Right lobe of liver (tissue), 6 donors: Measurements from ENCODE around the gene RRP1. TPM values are rescaled to one million over a fixed set of nuclear protein-coding genes. Genes with fewer than 3 reads are reported as not detected.

ENCODE experiments used
- ATAC-seq, 4 donors: fragments of 200-7000 bp; cut with Tn5 transposase; one replicate each; pipeline ENCODE4 v1.9.1; 2020; ENCODE audit warnings: mild to moderate bottlenecking in 4 of 4, moderate library complexity in 4 of 4
- DNase-seq, 3 donors: peaks; one replicate each; pipeline ENCODE4 v3.0.0-alpha.2; 2020
- H3K27ac ChIP-seq, 3 donors: fragments of 200-600 bp; one replicate each; pipeline ENCODE4 v1.8.0; 2022
- H3K27me3 ChIP-seq, 2 donors: fragments of 200-600 bp; one replicate each; pipeline ENCODE4 v1.8.0; 2022
- H3K36me3 ChIP-seq, 4 donors: fragments of 200-600 bp; sonication (generic) in 1 of 4; one replicate each; pipeline versions ENCODE4 v1.5.1 to v1.8.0; 2017 to 2022; ENCODE audit warnings: control low read depth in 1 of 4
- H3K4me1 ChIP-seq, 4 donors: fragments of 200-600 bp; sonication (generic) in 1 of 4; one replicate each; pipeline versions ENCODE4 v1.5.1 to v1.8.0; 2017 to 2022; ENCODE audit warnings: control low read depth in 1 of 4
- H3K4me3 ChIP-seq, 3 donors: fragments of 200-600 bp; one replicate each; pipeline ENCODE4 v1.8.0; 2022
- H3K9me3 ChIP-seq, 4 donors: fragments of 200-600 bp; sonication (generic) in 1 of 4; one replicate each; pipeline versions ENCODE4 v1.5.1 to v1.8.0; 2017 to 2022; ENCODE audit warnings: control low read depth in 1 of 4
- POLR2A ChIP-seq: fragments of 450-650 bp; IDR thresholded peaks from one replicate; pipeline ENCODE4 v1.6.1; 2017; ENCODE audit warnings: antibody characterized with exemption, mild to moderate bottlenecking
- WGBS: methylation state at CpG from one replicate; pipeline ENCODE4 v1.1.6; 2018; ENCODE audit warnings: low coverage, low lambda C conversion rate; ENCODE audit not compliant: insufficient coverage; ENCODE audit errors: missing lambda C conversion rate; 5-methylcytosine and 5-hydroxymethylcytosine counted together
- intact Hi-C, 2 donors: fragments of 100-400 bp; cut with DNase I; formaldehyde crosslinking; loops; one replicate each; pipeline versions ENCODE4 v1.11.2 to v1.14.1; 2022
- total RNA-seq, 6 experiments: library from RNA; depleted of rRNA in 2 of 6; stranded (reverse); fragments of >200 nt in 2 of 6; fragmentation: NEBNext Ultra II Directional in 3 of 6; extraction: Animal tissue kit (Norgen Biotek cat#: 25700) in 3 of 6; gene quantifications; one replicate each; pipeline versions ENCODE4 v1.1.0 to v1.2.4, GENCODE V29; 2016 to 2023
- TF ChIP-seq, protein P1 (sequence below), 4 donors: fragments of 200-600 bp in 3 of 4; fragments of 450-650 bp in 1 of 4; IDR thresholded peaks; one replicate each; pipeline versions ENCODE4 v1.5.1 to v1.8.0; 2016 to 2022; ENCODE audit warnings: antibody characterized with exemption in 4 of 4, mild to moderate bottlenecking in 2 of 4
- donor health status: DM: no; HTN: yes; CAD: no.
- donor health status: DM: no; HTN: no; CAD: no.
- donor health status: DM: no; HTN: no; CAD: no.
- donor health status: DM: no; HTN: yes; CAD: no.
- donor health status: DM: no; HTN: yes; CAD: no.

Gene RRP1
- total RNA-seq, 6 experiments from 2014 or later, result 8.8 to 25.1 (median 12.9) TPM

DNA sequence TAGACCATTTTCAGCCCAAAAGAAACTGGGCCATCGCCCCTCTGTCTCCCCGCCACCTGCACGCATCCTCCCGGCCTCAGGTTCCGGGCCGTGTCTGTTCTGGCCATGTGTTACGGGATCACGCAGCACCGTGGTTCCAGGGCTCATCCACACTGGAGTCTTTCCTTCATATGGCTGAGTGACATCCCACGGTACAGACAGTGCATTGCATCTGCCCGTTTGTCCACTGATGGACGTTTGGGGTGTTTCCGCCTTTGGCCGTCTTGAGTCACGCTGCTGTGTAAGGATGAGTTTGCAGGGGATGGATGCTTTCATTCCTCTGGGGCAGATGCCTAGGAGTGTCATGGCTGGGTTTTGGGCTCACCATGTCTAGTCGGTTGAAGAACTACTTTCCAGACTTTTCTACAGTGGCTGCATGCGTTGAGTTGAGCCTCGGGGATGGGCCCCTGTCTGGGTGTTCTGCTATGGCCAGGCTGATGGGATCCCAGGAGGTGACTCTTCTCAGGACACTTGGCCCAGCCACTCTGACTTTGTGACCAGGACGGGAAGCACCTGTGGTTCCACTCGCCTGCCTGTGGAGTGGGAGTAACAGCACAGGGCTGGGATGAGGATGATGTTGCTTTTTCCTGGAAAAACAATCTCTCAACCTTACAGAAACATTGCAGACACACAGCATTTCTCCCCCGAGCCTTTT lies 16.8 kb downstream of the RRP1 start:
- no peaks in the 10 kb centered on the region for H3K9me3 ChIP-seq
- DNase-seq (no peak), ATAC-seq (no peak)
- 84% methylated on average over 16 of the region's 21 CpGs for WGBS
- TF ChIP-seq, protein P1, sequence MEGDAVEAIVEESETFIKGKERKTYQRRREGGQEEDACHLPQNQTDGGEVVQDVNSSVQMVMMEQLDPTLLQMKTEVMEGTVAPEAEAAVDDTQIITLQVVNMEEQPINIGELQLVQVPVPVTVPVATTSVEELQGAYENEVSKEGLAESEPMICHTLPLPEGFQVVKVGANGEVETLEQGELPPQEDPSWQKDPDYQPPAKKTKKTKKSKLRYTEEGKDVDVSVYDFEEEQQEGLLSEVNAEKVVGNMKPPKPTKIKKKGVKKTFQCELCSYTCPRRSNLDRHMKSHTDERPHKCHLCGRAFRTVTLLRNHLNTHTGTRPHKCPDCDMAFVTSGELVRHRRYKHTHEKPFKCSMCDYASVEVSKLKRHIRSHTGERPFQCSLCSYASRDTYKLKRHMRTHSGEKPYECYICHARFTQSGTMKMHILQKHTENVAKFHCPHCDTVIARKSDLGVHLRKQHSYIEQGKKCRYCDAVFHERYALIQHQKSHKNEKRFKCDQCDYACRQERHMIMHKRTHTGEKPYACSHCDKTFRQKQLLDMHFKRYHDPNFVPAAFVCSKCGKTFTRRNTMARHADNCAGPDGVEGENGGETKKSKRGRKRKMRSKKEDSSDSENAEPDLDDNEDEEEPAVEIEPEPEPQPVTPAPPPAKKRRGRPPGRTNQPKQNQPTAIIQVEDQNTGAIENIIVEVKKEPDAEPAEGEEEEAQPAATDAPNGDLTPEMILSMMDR (IDR thresholded peaks at IDR 0.05), result no peak
- no peak for TF ChIP-seq POLR2A
- H3K27ac ChIP-seq, result no peak overlapping the region
- H3K4me3 ChIP-seq, result no peak overlapping the region
- H3K36me3 ChIP-seq, result peaks cover 0 to 14% (median 1%) of the 10 kb centered on the region in 4 donors
- intact Hi-C loops, result loop anchor here (5.0 kb wide), 2 partner anchors 161 to 171 kb away; no protein-coding TSS in a partner anchor
- peaks cover 0 to 19% (median 2%) of the 10 kb centered on the region in 4 donors for H3K4me1 ChIP-seq
- H3K27me3 ChIP-seq, result no peaks in the 10 kb centered on the region

GRCh38 chr21:43808367-43808766 lies 19.0 kb downstream of the RRP1 start:
- intact Hi-C loops, result loop anchor here (5.0 kb wide), 2 partner anchors 159 to 169 kb away; no protein-coding TSS in a partner anchor

DNA sequence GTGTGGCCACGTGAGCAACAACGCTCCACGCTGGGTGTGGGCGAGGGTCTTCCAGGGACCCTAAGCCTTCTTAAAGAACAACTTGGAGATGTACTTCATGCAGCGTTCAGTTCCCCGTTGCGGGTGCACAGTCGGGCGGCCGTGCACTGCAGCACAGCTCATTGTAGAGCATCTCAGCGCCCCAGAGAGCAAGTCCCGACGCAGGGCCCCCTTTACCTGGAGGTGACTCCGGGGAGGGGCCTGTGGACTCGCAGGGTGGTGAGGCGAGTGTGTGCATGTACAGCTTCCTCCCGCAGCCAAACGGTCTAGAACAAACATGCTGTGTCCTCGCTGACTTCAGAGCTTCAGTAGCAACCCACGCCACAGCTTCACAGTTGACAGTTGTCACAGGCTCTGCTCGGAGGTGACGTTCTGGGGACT lies 19.5 kb downstream of the RRP1 start:
- Histone ChIP-seq H3K36me3 (no peaks in the 10 kb centered on the region), H3K27me3 (no peaks in the 10 kb centered on the region), H3K27ac (no peak overlapping the region), H3K4me3 (no peak overlapping the region), H3K4me1 (peaks cover 0 to 33% (median 8%) of the 10 kb centered on the region in 4 donors), H3K9me3 (no peaks in the 10 kb centered on the region)
- WGBS, result 75% methylated on average over 6 of the region's 22 CpGs
- TF ChIP-seq, protein P1 (IDR thresholded peaks at IDR 0.05), result no peak
- no peak for TF ChIP-seq POLR2A
- peak in 2 of 4 donors; percentile 2 to 5 for ATAC-seq
- DNase-seq, result no peak
- intact Hi-C loops, result loop anchor here (5.0 kb wide), 2 partner anchors 158 to 168 kb away; no protein-coding TSS in a partner anchor

More at GRCh38 chr21:43808367-43808766, 19.0 kb downstream of the RRP1 start:
- no peak overlapping the region for H3K27ac ChIP-seq
- H3K4me3 ChIP-seq, result no peak overlapping the region
- H3K9me3 ChIP-seq, result no peaks in the 10 kb centered on the region
- no peaks in the 10 kb centered on the region for H3K36me3 ChIP-seq
- no peaks in the 10 kb centered on the region for H3K27me3 ChIP-seq
- DNase-seq (no peak), ATAC-seq (no peak)
- 80% methylated on average over 1 of the region's 18 CpGs for WGBS
- H3K4me1 ChIP-seq, result peaks cover 0 to 33% (median 8%) of the 10 kb centered on the region in 4 donors
- no peak for TF ChIP-seq POLR2A
- TF ChIP-seq, protein P1 (IDR thresholded peaks at IDR 0.05), result no peak

DNA sequence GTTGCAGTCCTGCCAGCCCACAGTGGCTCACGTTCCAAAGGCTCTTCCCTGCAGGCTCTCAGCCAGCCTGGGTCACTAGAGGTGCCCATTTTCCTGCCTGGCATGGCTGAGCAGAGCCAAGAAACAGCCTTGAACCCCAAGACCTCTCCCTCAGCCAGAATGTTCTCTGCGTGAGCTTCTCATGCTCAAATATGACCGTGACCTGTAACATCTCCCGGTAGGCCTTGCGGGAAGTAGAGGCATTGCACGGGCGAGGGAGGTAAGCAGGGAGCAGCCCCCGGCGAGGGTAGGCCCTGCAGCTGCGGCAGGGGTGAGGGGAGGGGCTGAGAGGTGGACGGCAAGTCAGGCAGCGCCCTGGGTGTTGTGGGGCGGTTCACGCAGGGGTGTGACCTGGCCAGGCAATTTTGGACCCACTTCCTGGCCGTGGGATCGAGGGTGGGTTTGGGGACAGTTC lies 20.0 kb downstream of the RRP1 start:
- H3K9me3 ChIP-seq, result no peaks in the 10 kb centered on the region
- H3K36me3 ChIP-seq, result no peaks in the 10 kb centered on the region
- H3K4me3 ChIP-seq, result no peak overlapping the region
- TF ChIP-seq, protein P1 (IDR thresholded peaks at IDR 0.05), result no peak
- peak in 2 of 3 donors; percentile 83 to 84 for DNase-seq
- ATAC-seq, result peak; percentile 14 to 64 (median 42)
- H3K27me3 ChIP-seq, result no peaks in the 10 kb centered on the region
- 66% methylated on average over 7 of the region's 16 CpGs for WGBS
- H3K4me1 ChIP-seq, result peaks cover 0 to 33% (median 8%) of the 10 kb centered on the region in 4 donors
- peak overlapping the region in 1 of 3 donors; percentile 2 for H3K27ac ChIP-seq
- intact Hi-C loops, result loop anchor here (5.0 kb wide), 2 partner anchors 158 to 168 kb away; no protein-coding TSS in a partner anchor
